NB4 (cell line): ENCODE data around the gene TUBB3.

Experiments used
- CTCF ChIP-seq: IDR thresholded peaks from one replicate; pipeline ENCODE4 v1.5.1; 2012; ENCODE audit warnings: low read depth, low read length
- MAX ChIP-seq: IDR thresholded peaks from 2 replicates; pipeline ENCODE4 v1.6.1; 2011; ENCODE audit warnings: low read depth, low read length
- MYC ChIP-seq: IDR thresholded peaks from 2 replicates; pipeline ENCODE4 v1.6.1; 2011; ENCODE audit warnings: low read depth, low read length
- POLR2A ChIP-seq: IDR thresholded peaks from 2 replicates; pipeline ENCODE4 v1.6.1; 2011; ENCODE audit warnings: mild to moderate bottlenecking; ENCODE audit not compliant: insufficient read length; ENCODE audit errors: extremely low read depth

- no peak for TF ChIP-seq CTCF
- TF ChIP-seq POLR2A, result no peak
- TF ChIP-seq MYC, result peak; percentile 44; the same call in 1 of the 2 replicates
- peak; percentile 17; the same call in 1 of the 2 replicates for TF ChIP-seq MAX
Observed at GRCh38 chr16:89921702-89922476, 1.3 kb upstream of the TUBB3 start.
